GM15510 (cell line): Measurements from ENCODE around the gene ASCC1.

ENCODE experiments used
- POLR2A ChIP-seq: IDR thresholded peaks from 3 replicates; pipeline ENCODE4 v1.6.1; 2011; ENCODE audit warnings: borderline replicate concordance; ENCODE audit not compliant: insufficient read length; ENCODE audit errors: extremely low read depth

ASCC1 gene

GRCh38 chr10:72126184-72126871 lies 89.7 kb downstream of the ASCC1 start:
- TF ChIP-seq POLR2A, result no peak

GRCh38 chr10:72124989-72125388 lies 91.1 kb downstream of the ASCC1 start:
- no peak for TF ChIP-seq POLR2A

- no peak for TF ChIP-seq POLR2A
These were observed 91.7 kb downstream of the ASCC1 start for GRCh38 chr10:72124381-72124780.

GRCh38 chr10:72123616-72124015 lies 92.5 kb downstream of the ASCC1 start:
- TF ChIP-seq POLR2A, result no peak

- TF ChIP-seq POLR2A, result no peak
These were observed 93.9 kb downstream of the ASCC1 start for GRCh38 chr10:72122221-72122620.

GRCh38 chr10:72121389-72121788 lies 94.7 kb downstream of the ASCC1 start:
- no peak for TF ChIP-seq POLR2A

GRCh38 chr10:72116372-72116771 lies 99.7 kb downstream of the ASCC1 start:
- no peak for TF ChIP-seq POLR2A

- TF ChIP-seq POLR2A, result no peak
These were observed 101.2 kb downstream of the ASCC1 start for GRCh38 chr10:72114706-72115450.

GRCh38 chr10:72110673-72111401 lies 105.2 kb downstream of the ASCC1 start:
- TF ChIP-seq POLR2A, result no peak

- no peak for TF ChIP-seq POLR2A
These were observed 106.4 kb downstream of the ASCC1 start for GRCh38 chr10:72109636-72110157.

GRCh38 chr10:72108830-72109635 lies 107.0 kb downstream of the ASCC1 start:
- no peak for TF ChIP-seq POLR2A

- TF ChIP-seq POLR2A, result no peak
These were observed 108.6 kb downstream of the ASCC1 start for GRCh38 chr10:72107325-72108003.

GRCh38 chr10:72106896-72107295 lies 109.2 kb downstream of the ASCC1 start:
- TF ChIP-seq POLR2A, result no peak
